Fibroblast of mammary gland (primary cell): ENCODE results near the gene SCN9A.
A peak's percentile ranks its signal among the peaks of the same experiment; 100 is the strongest.
"Not testable (repeated sequence)": the region's sequence is repeated elsewhere in the genome, so short reads cannot be mapped to it uniquely, and the experiment has no call there.

ENCODE experiments used
- DNase-seq: peaks from one replicate; pipeline ENCODE4 v3.0.0-alpha.2; 2010; ENCODE audit warnings: low read depth
- H3K4me3 ChIP-seq: 2 replicates; pipeline ENCODE4 v1.5.1; 2011; ENCODE audit warnings: low read depth, mild to moderate bottlenecking, low read length, moderate library complexity; ENCODE audit not compliant: control insufficient read depth
- CTCF ChIP-seq: conservative IDR thresholded peaks from 2 replicates; pipeline ENCODE4 v1.5.1; 2011; ENCODE audit warnings: low read depth, low read length, inconsistent platforms; ENCODE audit not compliant: control insufficient read depth, insufficient read depth

SCN9A gene

DNA sequence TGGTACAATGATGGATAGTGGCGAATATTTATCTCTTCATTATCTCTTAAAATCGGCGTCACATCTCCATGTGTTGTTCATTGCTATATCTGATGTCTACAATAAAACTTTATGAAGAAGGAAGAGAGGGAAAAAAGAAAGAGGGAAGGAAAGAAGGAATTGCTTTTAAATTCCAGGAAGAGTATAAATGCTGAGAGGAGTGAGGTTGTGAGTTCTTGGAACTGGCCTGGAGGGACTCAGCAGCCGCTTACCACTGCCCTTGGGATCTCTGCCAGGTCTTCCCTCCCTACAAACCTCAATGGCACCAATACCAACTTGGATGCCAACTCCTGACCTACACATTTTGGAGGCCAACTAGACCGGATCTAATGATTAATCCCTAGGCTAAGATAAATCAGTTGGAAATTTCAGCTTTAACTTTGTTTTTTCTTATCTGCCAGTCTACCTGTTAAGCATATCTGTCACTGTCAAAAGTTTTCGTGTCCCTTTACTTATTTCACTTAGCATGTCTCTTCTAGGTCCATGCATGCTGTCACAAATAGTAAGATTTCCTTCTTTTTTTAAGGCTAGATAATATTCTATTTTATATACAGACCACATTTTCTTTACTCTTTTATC, 9.8 kb downstream of the SCN9A start:
- H3K4me3 ChIP-seq = no peak overlapping the region
- DNase-seq = peak; percentile 11
- TF ChIP-seq CTCF = no peak

DNA sequence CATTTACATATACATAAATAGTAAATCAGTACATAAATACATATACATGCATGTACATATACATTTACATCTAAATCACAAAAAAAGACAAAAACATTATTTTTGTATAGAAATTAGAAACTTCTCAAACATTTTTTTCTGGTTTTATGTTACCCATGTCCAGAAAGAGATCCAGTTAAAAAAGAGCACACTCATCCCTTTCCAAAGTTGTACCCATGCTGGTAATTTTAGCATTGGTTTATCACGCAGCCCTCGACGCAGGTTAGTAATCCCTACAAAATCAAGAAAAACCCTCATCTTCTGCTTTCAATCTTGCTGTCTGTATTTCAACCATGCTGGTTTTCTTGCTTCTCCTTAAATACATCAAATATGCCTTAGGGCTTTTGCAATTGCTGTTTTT, 10.5 kb downstream of the SCN9A start:
- TF ChIP-seq CTCF = no peak
- no peak overlapping the region for H3K4me3 ChIP-seq
- no peak for DNase-seq

GRCh38 chr2:166364476-166365161, 11.1 kb downstream of the SCN9A start:
- TF ChIP-seq CTCF = no peak

DNA sequence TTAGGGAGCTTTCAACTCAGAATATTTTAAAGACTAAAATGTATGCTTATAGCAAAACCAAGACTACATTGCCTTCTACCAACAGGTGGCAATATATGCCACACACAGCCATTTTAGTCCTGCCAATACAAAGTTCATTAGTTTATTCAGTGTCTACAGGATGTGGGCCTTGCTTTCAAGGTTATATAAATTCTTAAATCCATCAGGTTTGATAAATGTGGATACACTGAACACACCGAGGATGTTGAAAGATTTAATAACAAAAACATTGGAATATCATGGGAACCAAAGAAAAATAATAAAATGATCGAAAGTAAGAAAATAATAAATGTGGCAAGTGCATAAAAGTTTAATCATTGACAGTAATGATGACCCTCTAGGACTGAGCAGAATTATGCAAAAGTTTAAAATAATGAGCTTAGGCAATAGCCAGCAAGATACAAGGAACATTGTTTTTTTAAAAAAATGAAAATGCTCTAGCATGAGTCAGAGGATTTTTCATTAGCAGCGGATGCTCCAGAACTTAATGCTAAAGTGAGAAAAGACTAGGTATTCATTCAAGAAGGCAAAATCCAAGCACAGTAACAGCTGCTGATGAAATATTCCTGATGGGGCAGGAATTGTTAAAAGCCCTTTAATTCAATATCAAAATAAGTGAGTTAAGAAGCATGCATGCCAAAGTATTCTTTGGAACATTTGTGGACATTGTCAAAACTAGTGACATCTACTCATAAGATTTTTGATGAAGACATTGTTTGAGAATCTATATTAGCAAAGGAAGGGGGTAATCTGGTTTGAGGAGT, 14.2 kb downstream of the SCN9A start:
- no peak overlapping the region for H3K4me3 ChIP-seq
- peak; percentile 66 for TF ChIP-seq CTCF
- peak; percentile 66 for DNase-seq

More at GRCh38 chr2:166364476-166365161, 11.1 kb downstream of the SCN9A start:
- DNase-seq = no peak
- no peak overlapping the region for H3K4me3 ChIP-seq

- no peak for TF ChIP-seq CTCF
- no peak overlapping the region for H3K4me3 ChIP-seq
These were observed 14.8 kb downstream of the SCN9A start for GRCh38 chr2:166360906-166361305.

GRCh38 chr2:166360426-166360825, 15.3 kb downstream of the SCN9A start:
- H3K4me3 ChIP-seq = no peak overlapping the region
- TF ChIP-seq CTCF = no peak
- DNase-seq = no peak

More at GRCh38 chr2:166360906-166361305, 14.8 kb downstream of the SCN9A start:
- no peak for DNase-seq

GRCh38 chr2:166357950-166358321, 17.8 kb downstream of the SCN9A start:
- H3K4me3 ChIP-seq, DNase-seq: not testable (repeated sequence)
